ENCODE measurements around the gene PTGR3. TPM values are rescaled to one million over a fixed set of nuclear protein-coding genes. Genes with fewer than 3 reads are reported as not detected.

Gene PTGR3
- total and polyA plus RNA-seq, 2 donors, result 7.8 to 18.2 TPM

GRCh38 chr18:75165926-75166325 is 43.0 kb downstream of the PTGR3 start:
- WGBS, result 96% methylated on average over 8 of the region's 8 CpGs
- peaks cover 0 to 4% of the 10 kb centered on the region in 2 donors for H3K27me3 ChIP-seq (ENCODE audit: control insufficient read depth in 2 of 2, insufficient read depth in 1 of 2, low read length in 1 of 2)
- peaks cover 0 to 3% of the 10 kb centered on the region in 2 donors for H3K4me1 ChIP-seq (ENCODE audit: control insufficient read depth in 2 of 2, insufficient read depth in 2 of 2, low read length in 2 of 2)
- DNase-seq (ENCODE audit: low read depth in 6 of 9, low spot score in 9 of 9), result no peak
- H3K27ac ChIP-seq (ENCODE audit: low read depth in 1 of 2, low read length in 1 of 2), result no peak overlapping the region
- H3K36me3 ChIP-seq (ENCODE audit: control insufficient read depth in 2 of 2, insufficient read depth in 2 of 2, low read length in 1 of 2), result no peaks in the 10 kb centered on the region
- no peaks in the 10 kb centered on the region for H3K9me3 ChIP-seq (ENCODE audit: control insufficient read depth in 2 of 2, insufficient read depth in 1 of 2, low read length in 1 of 2)
- H3K4me3 ChIP-seq (ENCODE audit: low read length in 2 of 2), result no peak overlapping the region

GRCh38 chr18:75164479-75164878 is 44.5 kb downstream of the PTGR3 start:
- no peaks in the 10 kb centered on the region for H3K9me3 ChIP-seq (ENCODE audit: control insufficient read depth in 2 of 2, insufficient read depth in 1 of 2, low read length in 1 of 2)
- H3K27me3 ChIP-seq (ENCODE audit: control insufficient read depth in 2 of 2, insufficient read depth in 1 of 2, low read length in 1 of 2), result peaks cover 0 to 7% of the 10 kb centered on the region in 2 donors
- no peak overlapping the region for H3K27ac ChIP-seq (ENCODE audit: low read depth in 1 of 2, low read length in 1 of 2)
- peaks cover 0 to 3% of the 10 kb centered on the region in 2 donors for H3K4me1 ChIP-seq (ENCODE audit: control insufficient read depth in 2 of 2, insufficient read depth in 2 of 2, low read length in 2 of 2)
- no peaks in the 10 kb centered on the region for H3K36me3 ChIP-seq (ENCODE audit: control insufficient read depth in 2 of 2, insufficient read depth in 2 of 2, low read length in 1 of 2)
- no peak overlapping the region for H3K4me3 ChIP-seq (ENCODE audit: low read length in 2 of 2)
- DNase-seq (ENCODE audit: low read depth in 6 of 9, low spot score in 9 of 9), result no peak
- 86% methylated on average over 3 of the region's 3 CpGs for WGBS

- 95% methylated on average over 4 of the region's 4 CpGs for WGBS
- no peak overlapping the region for H3K4me3 ChIP-seq (ENCODE audit: low read length in 2 of 2)
- peaks cover 0 to 3% of the 10 kb centered on the region in 2 donors for H3K4me1 ChIP-seq (ENCODE audit: control insufficient read depth in 2 of 2, insufficient read depth in 2 of 2, low read length in 2 of 2)
- no peak for DNase-seq (ENCODE audit: low read depth in 6 of 9, low spot score in 9 of 9)
- no peaks in the 10 kb centered on the region for H3K36me3 ChIP-seq (ENCODE audit: control insufficient read depth in 2 of 2, insufficient read depth in 2 of 2, low read length in 1 of 2)
- H3K27me3 ChIP-seq (ENCODE audit: control insufficient read depth in 2 of 2, insufficient read depth in 1 of 2, low read length in 1 of 2), result peaks cover 0 to 7% of the 10 kb centered on the region in 2 donors
- no peaks in the 10 kb centered on the region for H3K9me3 ChIP-seq (ENCODE audit: control insufficient read depth in 2 of 2, insufficient read depth in 1 of 2, low read length in 1 of 2)
- no peak overlapping the region for H3K27ac ChIP-seq (ENCODE audit: low read depth in 1 of 2, low read length in 1 of 2)
Observed at GRCh38 chr18:75163736-75164135, 45.2 kb downstream of the PTGR3 start.

DNA sequence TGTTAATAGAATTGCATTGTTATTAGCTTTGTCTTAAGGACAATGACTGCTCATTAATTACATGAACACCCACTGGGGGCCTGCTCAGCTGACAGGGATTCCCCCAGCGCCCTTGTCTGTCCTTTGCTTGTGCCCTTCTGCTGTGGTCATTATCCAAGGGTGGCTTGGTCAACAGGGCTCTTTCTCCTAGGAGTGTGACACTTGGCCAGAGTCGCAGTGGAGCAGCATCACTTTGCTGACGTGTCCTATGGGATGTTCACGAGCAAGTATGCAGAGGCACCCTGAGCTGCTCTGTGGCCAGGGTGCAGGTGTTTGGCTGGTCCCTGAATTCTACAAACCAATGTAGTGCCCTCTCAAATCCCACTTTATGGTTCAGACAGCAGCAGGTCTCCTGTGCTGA is 46.0 kb downstream of the PTGR3 start:
- no peaks in the 10 kb centered on the region for H3K36me3 ChIP-seq (ENCODE audit: control insufficient read depth in 2 of 2, insufficient read depth in 2 of 2, low read length in 1 of 2)
- peaks cover 0 to 7% of the 10 kb centered on the region in 2 donors for H3K27me3 ChIP-seq (ENCODE audit: control insufficient read depth in 2 of 2, insufficient read depth in 1 of 2, low read length in 1 of 2)
- H3K4me3 ChIP-seq (ENCODE audit: low read length in 2 of 2), result no peak overlapping the region
- H3K27ac ChIP-seq (ENCODE audit: low read depth in 1 of 2, low read length in 1 of 2), result no peak overlapping the region
- no peak for DNase-seq (ENCODE audit: low read depth in 6 of 9, low spot score in 9 of 9)
- 97% methylated on average over 4 of the region's 4 CpGs for WGBS
- H3K9me3 ChIP-seq (ENCODE audit: control insufficient read depth in 2 of 2, insufficient read depth in 1 of 2, low read length in 1 of 2), result no peaks in the 10 kb centered on the region
- H3K4me1 ChIP-seq (ENCODE audit: control insufficient read depth in 2 of 2, insufficient read depth in 2 of 2, low read length in 2 of 2), result peaks cover 0 to 3% of the 10 kb centered on the region in 2 donors

GRCh38 chr18:75162467-75162866 is 46.5 kb downstream of the PTGR3 start:
- Histone ChIP-seq H3K27ac (ENCODE audit: low read depth in 1 of 2, low read length in 1 of 2) (no peak overlapping the region), H3K4me1 (ENCODE audit: control insufficient read depth in 2 of 2, insufficient read depth in 2 of 2, low read length in 2 of 2) (peaks cover 0 to 3% of the 10 kb centered on the region in 2 donors), H3K36me3 (ENCODE audit: control insufficient read depth in 2 of 2, insufficient read depth in 2 of 2, low read length in 1 of 2) (no peaks in the 10 kb centered on the region), H3K9me3 (ENCODE audit: control insufficient read depth in 2 of 2, insufficient read depth in 1 of 2, low read length in 1 of 2) (no peaks in the 10 kb centered on the region), H3K27me3 (ENCODE audit: control insufficient read depth in 2 of 2, insufficient read depth in 1 of 2, low read length in 1 of 2) (peaks cover 0 to 2% of the 10 kb centered on the region in 2 donors), H3K4me3 (ENCODE audit: low read length in 2 of 2) (no peak overlapping the region)
- no peak for DNase-seq (ENCODE audit: low read depth in 6 of 9, low spot score in 9 of 9)
- WGBS, result 94% methylated on average over 3 of the region's 3 CpGs

GRCh38 chr18:75161256-75162028 is 47.5 kb downstream of the PTGR3 start:
- DNase-seq (ENCODE audit: low read depth in 6 of 9, low spot score in 9 of 9), result peak in 1 of 9 donors; percentile 22
- 32% methylated on average over 14 of the region's 14 CpGs for WGBS
- Histone ChIP-seq H3K4me3 (ENCODE audit: low read length in 2 of 2) (peak overlapping the region in 1 of 2 donors; percentile 48), H3K9me3 (ENCODE audit: control insufficient read depth in 2 of 2, insufficient read depth in 1 of 2, low read length in 1 of 2) (no peaks in the 10 kb centered on the region), H3K27ac (ENCODE audit: low read depth in 1 of 2, low read length in 1 of 2) (no peak overlapping the region), H3K4me1 (ENCODE audit: control insufficient read depth in 2 of 2, insufficient read depth in 2 of 2, low read length in 2 of 2) (peaks cover 0 to 3% of the 10 kb centered on the region in 2 donors), H3K27me3 (ENCODE audit: control insufficient read depth in 2 of 2, insufficient read depth in 1 of 2, low read length in 1 of 2) (peaks cover 0 to 2% of the 10 kb centered on the region in 2 donors), H3K36me3 (ENCODE audit: control insufficient read depth in 2 of 2, insufficient read depth in 2 of 2, low read length in 1 of 2) (no peaks in the 10 kb centered on the region)

GRCh38 chr18:75160364-75160763 is 48.6 kb downstream of the PTGR3 start:
- Histone ChIP-seq H3K9me3 (ENCODE audit: control insufficient read depth in 2 of 2, insufficient read depth in 1 of 2, low read length in 1 of 2) (no peaks in the 10 kb centered on the region), H3K4me3 (ENCODE audit: low read length in 2 of 2) (no peak overlapping the region), H3K27me3 (ENCODE audit: control insufficient read depth in 2 of 2, insufficient read depth in 1 of 2, low read length in 1 of 2) (peaks cover 0 to 2% of the 10 kb centered on the region in 2 donors), H3K36me3 (ENCODE audit: control insufficient read depth in 2 of 2, insufficient read depth in 2 of 2, low read length in 1 of 2) (no peaks in the 10 kb centered on the region), H3K27ac (ENCODE audit: low read depth in 1 of 2, low read length in 1 of 2) (no peak overlapping the region), H3K4me1 (ENCODE audit: control insufficient read depth in 2 of 2, insufficient read depth in 2 of 2, low read length in 2 of 2) (peaks cover 0 to 3% of the 10 kb centered on the region in 2 donors)
- no peak for DNase-seq (ENCODE audit: low read depth in 6 of 9, low spot score in 9 of 9)
- WGBS, result 93% methylated on average over 13 of the region's 13 CpGs

GRCh38 chr18:75159646-75160356 is 49.1 kb downstream of the PTGR3 start:
- no peaks in the 10 kb centered on the region for H3K36me3 ChIP-seq (ENCODE audit: control insufficient read depth in 2 of 2, insufficient read depth in 2 of 2, low read length in 1 of 2)
- peaks cover 0 to 2% of the 10 kb centered on the region in 2 donors for H3K9me3 ChIP-seq (ENCODE audit: control insufficient read depth in 2 of 2, insufficient read depth in 1 of 2, low read length in 1 of 2)
- 94% methylated on average over 16 of the region's 16 CpGs for WGBS
- no peak overlapping the region for H3K4me3 ChIP-seq (ENCODE audit: low read length in 2 of 2)
- H3K27ac ChIP-seq (ENCODE audit: low read depth in 1 of 2, low read length in 1 of 2), result no peak overlapping the region
- peaks cover 0 to 3% of the 10 kb centered on the region in 2 donors for H3K4me1 ChIP-seq (ENCODE audit: control insufficient read depth in 2 of 2, insufficient read depth in 2 of 2, low read length in 2 of 2)
- DNase-seq (ENCODE audit: low read depth in 6 of 9, low spot score in 9 of 9), result no peak
- H3K27me3 ChIP-seq (ENCODE audit: control insufficient read depth in 2 of 2, insufficient read depth in 1 of 2, low read length in 1 of 2), result peaks cover 0 to 2% of the 10 kb centered on the region in 2 donors

- Histone ChIP-seq H3K4me1 (ENCODE audit: control insufficient read depth in 2 of 2, insufficient read depth in 2 of 2, low read length in 2 of 2) (peaks cover 0 to 3% of the 10 kb centered on the region in 2 donors), H3K27me3 (ENCODE audit: control insufficient read depth in 2 of 2, insufficient read depth in 1 of 2, low read length in 1 of 2) (peaks cover 0 to 2% of the 10 kb centered on the region in 2 donors), H3K4me3 (ENCODE audit: low read length in 2 of 2) (no peak overlapping the region), H3K36me3 (ENCODE audit: control insufficient read depth in 2 of 2, insufficient read depth in 2 of 2, low read length in 1 of 2) (no peaks in the 10 kb centered on the region), H3K27ac (ENCODE audit: low read depth in 1 of 2, low read length in 1 of 2) (no peak overlapping the region), H3K9me3 (ENCODE audit: control insufficient read depth in 2 of 2, insufficient read depth in 1 of 2, low read length in 1 of 2) (peaks cover 0 to 7% of the 10 kb centered on the region in 2 donors)
- no peak for DNase-seq (ENCODE audit: low read depth in 6 of 9, low spot score in 9 of 9)
- WGBS, result 97% methylated on average over 9 of the region's 9 CpGs
Observed at GRCh38 chr18:75159238-75159518, 49.8 kb downstream of the PTGR3 start.

All from thymus (tissue), 11 donors.